Activated CD8-positive, alpha-beta memory T cell treated with anti-CD3 and anti-CD28 coated beads, Interleukin-2, amount 50 U/mL, for 1 hour (primary cell): ENCODE measurements around the gene MID1.

ENCODE experiments used
- DNase-seq: peaks from one replicate; pipeline ENCODE4 v3.0.0-alpha.2; 2020; ENCODE audit errors: extremely low read depth

MID1 gene

DNA sequence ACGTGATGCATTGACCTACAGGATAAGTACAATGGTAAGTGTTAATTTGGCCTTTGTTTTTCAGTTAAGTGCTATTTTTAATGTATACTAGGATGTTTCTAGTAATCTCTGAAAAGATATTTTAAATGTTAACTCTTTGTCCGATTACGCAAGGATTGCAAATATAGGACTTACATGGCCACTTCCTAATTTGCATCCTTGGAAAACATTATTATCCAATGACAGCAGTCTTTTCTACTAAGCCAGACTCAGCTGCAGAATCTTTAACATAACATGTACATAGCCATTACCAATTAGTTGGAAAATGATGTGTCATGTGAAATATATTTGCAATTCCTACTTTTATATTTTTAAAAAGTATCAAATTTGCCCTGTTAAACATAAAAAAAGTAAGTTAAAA, 124.7 kb downstream of the MID1 start:
- no peak for DNase-seq

DNA sequence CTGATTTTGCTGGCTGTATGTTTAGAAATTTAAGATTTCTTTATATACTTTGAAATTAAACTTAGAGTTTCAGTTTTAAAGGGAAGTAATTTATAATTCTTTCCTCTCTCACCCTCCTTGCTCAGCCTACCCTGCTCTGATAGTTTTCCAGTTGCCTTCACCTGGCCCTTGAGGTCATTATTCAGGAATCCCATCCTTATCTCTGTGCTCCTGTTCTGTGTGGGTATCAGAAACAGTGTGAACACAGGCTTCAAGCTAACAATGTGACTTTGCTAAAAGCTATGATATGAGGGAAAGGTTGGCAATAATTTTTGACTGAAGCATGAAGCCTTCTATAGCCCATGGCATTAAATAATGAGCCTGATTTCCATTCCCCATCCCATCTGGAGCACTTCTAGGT, 128.1 kb downstream of the MID1 start:
- no peak for DNase-seq

GRCh38 chrX:10486373-10486772, 134.0 kb downstream of the MID1 start:
- DNase-seq, result no peak

DNA sequence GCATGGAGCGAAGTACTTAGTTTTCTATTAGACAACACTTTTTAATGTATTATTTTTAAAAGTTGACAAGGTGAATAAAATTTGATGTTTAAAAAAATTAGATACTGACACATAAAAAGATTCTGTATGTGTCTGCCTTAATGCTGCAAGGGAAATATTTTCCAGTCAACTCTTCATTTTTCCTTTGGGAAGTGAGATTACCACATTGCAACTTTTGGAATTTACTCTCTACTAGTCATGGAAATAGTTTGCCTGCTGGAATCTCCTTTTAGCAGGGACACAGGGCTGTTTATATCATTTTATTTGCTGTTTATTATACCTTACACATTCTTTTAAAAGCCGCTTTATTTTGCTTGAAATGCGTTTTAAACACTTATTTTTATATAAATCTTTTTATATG, 135.1 kb downstream of the MID1 start:
- DNase-seq, result no peak

DNA sequence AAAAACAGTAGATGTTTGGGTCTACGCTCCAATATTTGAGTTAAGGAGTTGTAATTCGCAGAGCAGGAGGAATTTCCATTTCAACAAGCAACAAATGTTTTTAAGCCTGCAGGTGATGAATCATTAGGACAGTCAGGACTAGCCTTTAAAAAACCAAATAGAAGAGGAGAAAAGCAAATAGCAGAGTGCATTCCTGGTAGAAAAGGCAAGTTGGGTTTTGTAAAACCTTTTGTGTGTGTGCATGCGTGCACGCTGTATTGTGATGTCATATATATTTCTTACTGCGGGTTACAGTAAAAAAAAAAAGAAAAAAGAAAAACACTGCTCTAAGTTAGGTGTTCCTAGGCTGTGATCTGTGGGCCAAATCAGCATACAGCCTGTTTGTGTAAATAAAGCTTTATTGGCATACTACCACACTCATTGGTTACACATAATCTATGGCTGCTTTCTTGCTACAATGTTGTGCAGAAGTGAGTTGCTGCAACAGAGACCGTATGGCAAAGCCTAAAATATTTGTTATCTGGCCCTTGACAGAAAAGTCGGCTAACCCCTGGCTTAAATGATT, 135.6 kb downstream of the MID1 start:
- DNase-seq, result no peak

- no peak for DNase-seq
Observed at GRCh38 chrX:10483191-10483831, 137.1 kb downstream of the MID1 start.

GRCh38 chrX:10482708-10483107, 137.7 kb downstream of the MID1 start:
- DNase-seq, result no peak

GRCh38 chrX:10482261-10482660, 138.1 kb downstream of the MID1 start:
- no peak for DNase-seq

GRCh38 chrX:10480861-10481260, 139.5 kb downstream of the MID1 start:
- DNase-seq, result no peak

- DNase-seq, result no peak
Observed at GRCh38 chrX:10479508-10479907, 140.9 kb downstream of the MID1 start.

- no peak for DNase-seq
Observed at GRCh38 chrX:10477525-10477924, 142.9 kb downstream of the MID1 start.

- DNase-seq, result no peak
Observed at GRCh38 chrX:10474913-10475568, 145.3 kb downstream of the MID1 start.

GRCh38 chrX:10474510-10474909, 145.9 kb downstream of the MID1 start:
- no peak for DNase-seq

GRCh38 chrX:10471418-10471817, 149.0 kb downstream of the MID1 start:
- DNase-seq, result no peak

- no peak for DNase-seq
Observed at GRCh38 chrX:10470009-10470408, 150.4 kb downstream of the MID1 start.

DNA sequence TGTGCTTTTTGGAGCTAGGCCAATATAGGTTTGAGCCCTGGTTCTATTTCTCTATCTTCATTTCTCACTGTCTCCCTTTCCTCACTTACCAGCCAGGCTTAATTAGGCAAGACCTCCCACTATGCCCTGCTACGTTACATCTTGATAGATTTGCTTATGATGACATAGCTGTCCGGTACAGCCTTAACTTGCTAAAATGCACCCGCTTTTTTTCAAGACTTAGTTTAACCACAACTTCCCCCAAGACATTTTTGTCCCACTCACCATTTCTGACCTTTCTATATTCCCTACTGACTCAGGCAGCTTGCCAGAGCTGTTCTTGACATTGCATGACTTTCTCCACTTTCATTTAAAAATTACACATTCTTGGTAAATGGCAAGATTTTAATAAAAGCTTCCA, 152.6 kb downstream of the MID1 start:
- no peak for DNase-seq

DNA sequence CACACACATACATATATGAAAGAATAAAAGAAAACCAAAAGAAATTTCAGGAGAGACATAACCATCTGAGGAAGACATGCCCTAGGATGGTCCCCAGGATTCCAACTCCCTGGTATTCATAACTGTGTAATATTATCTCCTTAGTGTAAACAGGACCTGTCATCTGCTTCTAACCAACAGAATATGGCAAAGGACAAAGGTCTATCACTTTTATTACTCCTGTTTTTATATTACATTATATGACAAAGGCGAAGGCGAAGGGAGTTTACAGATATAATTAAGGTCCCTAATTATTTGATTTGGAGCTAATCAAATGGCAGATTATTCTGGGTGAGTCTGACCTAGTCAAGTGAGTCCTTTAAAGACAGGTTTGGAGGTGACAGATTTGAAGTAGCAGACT, 155.1 kb downstream of the MID1 start:
- DNase-seq, result no peak

DNA sequence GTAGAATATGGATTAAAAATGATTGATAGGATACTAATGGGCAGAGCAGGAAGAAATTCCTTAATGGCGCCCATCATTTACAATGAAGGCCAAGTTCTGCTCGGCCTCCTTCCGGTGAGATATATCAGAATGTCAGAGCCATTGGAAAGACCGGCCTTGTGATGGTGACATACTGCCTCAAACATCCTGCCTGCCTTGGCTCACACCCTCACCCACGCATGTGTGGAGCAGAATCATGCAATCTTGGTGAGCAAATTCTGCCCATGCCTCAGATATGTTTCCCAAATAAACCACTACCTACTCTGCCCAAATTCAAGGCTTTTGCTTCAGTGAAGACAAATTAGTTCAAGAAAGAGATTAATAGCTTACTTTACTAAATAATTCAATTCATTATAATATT, 163.3 kb downstream of the MID1 start:
- no peak for DNase-seq

- no peak for DNase-seq
Observed at GRCh38 chrX:10453945-10454344, 166.4 kb downstream of the MID1 start.

GRCh38 chrX:10450959-10451355, 169.4 kb downstream of the MID1 start:
- no peak for DNase-seq

GRCh38 chrX:10450229-10450958, 170.0 kb downstream of the MID1 start:
- DNase-seq, result no peak

DNA sequence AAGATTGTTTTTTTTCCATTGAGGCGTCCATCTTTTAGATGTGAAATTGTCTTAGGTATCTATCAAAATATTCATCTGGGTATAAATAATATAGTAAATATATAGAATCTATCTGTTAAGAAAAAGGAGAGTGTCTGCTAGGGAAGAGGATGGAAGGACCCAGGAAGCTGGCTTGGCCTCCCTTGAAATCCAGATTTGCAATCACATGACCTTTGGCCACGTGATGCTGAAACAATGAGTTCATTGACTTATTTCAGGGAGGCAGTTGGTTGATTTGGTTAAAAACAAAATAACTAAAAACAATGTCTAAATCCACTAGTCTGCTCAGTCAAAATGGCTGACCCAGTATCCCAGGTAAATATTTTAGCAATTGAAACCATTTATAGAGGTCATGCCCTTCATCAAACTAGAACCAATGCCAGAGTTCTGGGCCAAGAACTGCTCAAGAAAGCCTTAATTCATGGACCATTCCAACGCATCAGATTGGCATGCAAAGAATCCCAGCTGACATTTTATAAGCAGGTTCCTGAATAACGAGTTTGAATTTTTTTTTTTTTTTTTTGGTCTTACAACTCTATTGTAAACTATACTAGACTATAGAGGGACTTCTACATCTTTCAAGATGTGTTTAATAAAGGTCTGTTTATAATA, 172.7 kb downstream of the MID1 start:
- DNase-seq, result no peak
